HEK293 (cell line): ENCODE measurements around the gene CD300LF.

Source experiments
- GFI1B ChIP-seq: fragments of 450-650 bp; formaldehyde crosslinking; IDR thresholded peaks from 2 replicates; pipeline ENCODE4 v1.5.1; 2016; ENCODE audit warnings: missing biosample characterization, missing genetic modification characterization
- GLI2 ChIP-seq: fragments of 450-650 bp; formaldehyde crosslinking; IDR thresholded peaks from 2 replicates; pipeline ENCODE4; 2017; ENCODE audit warnings: missing biosample characterization, missing genetic modification characterization, low read depth, borderline replicate concordance
- IKZF3 ChIP-seq: fragments of 450-650 bp; IDR thresholded peaks from 2 replicates; pipeline ENCODE4 v1.5.0; 2018; ENCODE audit warnings: missing biosample characterization, mild to moderate bottlenecking, missing genetic modification characterization, moderate library complexity
- KLF10 ChIP-seq: fragments of 450-650 bp; IDR thresholded peaks from 2 replicates; pipeline ENCODE4 v1.5.1; 2018; ENCODE audit warnings: missing biosample characterization, mild to moderate bottlenecking, missing genetic modification characterization
- MYNN ChIP-seq: fragments of 450-650 bp; formaldehyde crosslinking; IDR thresholded peaks from 2 replicates; pipeline ENCODE4 v1.5.1; 2016; ENCODE audit warnings: missing biosample characterization, missing genetic modification characterization, borderline replicate concordance
- SP2 ChIP-seq: fragments of 450-650 bp; formaldehyde crosslinking; IDR thresholded peaks from 2 replicates; pipeline ENCODE4 v1.5.1; 2016; ENCODE audit warnings: missing biosample characterization, missing genetic modification characterization
- SP3 ChIP-seq: fragments of 450-650 bp; formaldehyde crosslinking; IDR thresholded peaks from 2 replicates; pipeline ENCODE4 v1.5.1; 2016; ENCODE audit warnings: missing biosample characterization, missing genetic modification characterization
- YY1 ChIP-seq: fragments of 450-650 bp; formaldehyde crosslinking; IDR thresholded peaks from 2 replicates; pipeline ENCODE4 v1.5.1; 2018; ENCODE audit warnings: missing biosample characterization, missing genetic modification characterization
- ZBTB48 ChIP-seq: fragments of 450-650 bp; formaldehyde crosslinking; IDR thresholded peaks from 2 replicates; pipeline ENCODE4 v1.5.1; 2016; ENCODE audit warnings: missing biosample characterization, missing genetic modification characterization
- ZFP3 ChIP-seq: fragments of 450-650 bp; formaldehyde crosslinking; IDR thresholded peaks from 2 replicates; pipeline ENCODE4 v1.5.1; 2016; ENCODE audit warnings: low read depth, missing biosample characterization, missing genetic modification characterization
- ZNF132 ChIP-seq: fragments of 450-650 bp; formaldehyde crosslinking; IDR thresholded peaks from 2 replicates; pipeline ENCODE4 v1.5.1; 2017; ENCODE audit warnings: missing biosample characterization, missing genetic modification characterization, borderline replicate concordance
- ZNF133 ChIP-seq: fragments of 450-650 bp; formaldehyde crosslinking; IDR thresholded peaks from 2 replicates; pipeline ENCODE4 v1.5.1; 2016; ENCODE audit warnings: missing biosample characterization, missing genetic modification characterization
- ZNF184 ChIP-seq: fragments of 450-650 bp; IDR thresholded peaks from 2 replicates; pipeline ENCODE4 v1.5.1; 2018; ENCODE audit warnings: missing biosample characterization, mild to moderate bottlenecking, missing genetic modification characterization
- ZNF449 ChIP-seq: fragments of 450-650 bp; formaldehyde crosslinking; IDR thresholded peaks from 2 replicates; pipeline ENCODE4 v1.5.1; 2017; ENCODE audit warnings: missing biosample characterization, mild to moderate bottlenecking, missing genetic modification characterization, moderate library complexity
- ZNF514 ChIP-seq: fragments of 450-650 bp; formaldehyde crosslinking; IDR thresholded peaks from 2 replicates; pipeline ENCODE4 v1.5.1; 2016; ENCODE audit warnings: missing biosample characterization, missing genetic modification characterization
- ZNF529 ChIP-seq: fragments of 450-650 bp; formaldehyde crosslinking; IDR thresholded peaks from 2 replicates; pipeline ENCODE4 v1.5.1; 2017; ENCODE audit warnings: missing genetic modification characterization, missing biosample characterization; ENCODE audit not compliant: insufficient replicate concordance
- ZNF530 ChIP-seq: fragments of 450-650 bp; formaldehyde crosslinking; IDR thresholded peaks from 2 replicates; pipeline ENCODE4 v1.5.1; 2016; ENCODE audit warnings: low read depth, missing biosample characterization, missing genetic modification characterization
- ZNF544 ChIP-seq: fragments of 450-650 bp; formaldehyde crosslinking; IDR thresholded peaks from 2 replicates; pipeline ENCODE4 v1.5.0; 2017; ENCODE audit warnings: missing biosample characterization, missing genetic modification characterization
- ZNF624 ChIP-seq: fragments of 450-650 bp; formaldehyde crosslinking; IDR thresholded peaks from 2 replicates; pipeline ENCODE4 v1.5.1; 2017; ENCODE audit warnings: missing biosample characterization, missing genetic modification characterization
- ZNF639 ChIP-seq: fragments of 450-650 bp; formaldehyde crosslinking; IDR thresholded peaks from 2 replicates; pipeline ENCODE4 v1.5.1; 2016; ENCODE audit warnings: missing biosample characterization, missing genetic modification characterization
- ZSCAN5A ChIP-seq: fragments of 450-650 bp; formaldehyde crosslinking; IDR thresholded peaks from 2 replicates; pipeline ENCODE4 v1.5.1; 2016; ENCODE audit warnings: missing biosample characterization, missing genetic modification characterization
- TF ChIP-seq, protein P1 (sequence below): fragments of 450-650 bp; formaldehyde crosslinking; IDR thresholded peaks from 2 replicates; pipeline ENCODE4 v1.5.1; 2016; ENCODE audit warnings: missing biosample characterization, missing genetic modification characterization, borderline replicate concordance
- TF ChIP-seq, protein P2 (sequence below): fragments of 450-650 bp; formaldehyde crosslinking; IDR thresholded peaks from 2 replicates; pipeline ENCODE4 v1.5.1; 2016; ENCODE audit warnings: missing biosample characterization, missing genetic modification characterization
- TF ChIP-seq, protein P3 (sequence below): fragments of 450-650 bp; formaldehyde crosslinking; IDR thresholded peaks from 2 replicates; pipeline ENCODE4 v1.5.1; 2016; ENCODE audit warnings: missing biosample characterization, missing genetic modification characterization, borderline replicate concordance
- TF ChIP-seq, protein P4 (sequence below): fragments of 450-650 bp; formaldehyde crosslinking; IDR thresholded peaks from 2 replicates; pipeline ENCODE4 v1.5.1; 2017; ENCODE audit warnings: missing biosample characterization, missing genetic modification characterization
- TF ChIP-seq, protein P5 (sequence below): fragments of 450-650 bp; formaldehyde crosslinking; IDR thresholded peaks from 2 replicates; pipeline ENCODE4 v1.5.1; 2016; ENCODE audit warnings: missing biosample characterization, missing genetic modification characterization

Gene CD300LF

GRCh38 chr17:74671031-74671771 lies 41.5 kb downstream of the CD300LF start (continued):
- TF ChIP-seq, protein P1, sequence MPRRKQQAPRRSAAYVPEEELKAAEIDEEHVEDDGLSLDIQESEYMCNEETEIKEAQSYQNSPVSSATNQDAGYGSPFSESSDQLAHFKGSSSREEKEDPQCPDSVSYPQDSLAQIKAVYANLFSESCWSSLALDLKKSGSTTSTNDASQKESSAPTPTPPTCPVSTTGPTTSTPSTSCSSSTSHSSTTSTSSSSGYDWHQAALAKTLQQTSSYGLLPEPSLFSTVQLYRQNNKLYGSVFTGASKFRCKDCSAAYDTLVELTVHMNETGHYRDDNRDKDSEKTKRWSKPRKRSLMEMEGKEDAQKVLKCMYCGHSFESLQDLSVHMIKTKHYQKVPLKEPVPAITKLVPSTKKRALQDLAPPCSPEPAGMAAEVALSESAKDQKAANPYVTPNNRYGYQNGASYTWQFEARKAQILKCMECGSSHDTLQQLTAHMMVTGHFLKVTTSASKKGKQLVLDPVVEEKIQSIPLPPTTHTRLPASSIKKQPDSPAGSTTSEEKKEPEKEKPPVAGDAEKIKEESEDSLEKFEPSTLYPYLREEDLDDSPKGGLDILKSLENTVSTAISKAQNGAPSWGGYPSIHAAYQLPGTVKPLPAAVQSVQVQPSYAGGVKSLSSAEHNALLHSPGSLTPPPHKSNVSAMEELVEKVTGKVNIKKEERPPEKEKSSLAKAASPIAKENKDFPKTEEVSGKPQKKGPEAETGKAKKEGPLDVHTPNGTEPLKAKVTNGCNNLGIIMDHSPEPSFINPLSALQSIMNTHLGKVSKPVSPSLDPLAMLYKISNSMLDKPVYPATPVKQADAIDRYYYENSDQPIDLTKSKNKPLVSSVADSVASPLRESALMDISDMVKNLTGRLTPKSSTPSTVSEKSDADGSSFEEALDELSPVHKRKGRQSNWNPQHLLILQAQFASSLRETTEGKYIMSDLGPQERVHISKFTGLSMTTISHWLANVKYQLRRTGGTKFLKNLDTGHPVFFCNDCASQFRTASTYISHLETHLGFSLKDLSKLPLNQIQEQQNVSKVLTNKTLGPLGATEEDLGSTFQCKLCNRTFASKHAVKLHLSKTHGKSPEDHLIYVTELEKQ (tag by site-specific recombination), result peak; percentile 26; the same call in 1 of the 2 replicates
- TF ChIP-seq ZNF449 (no peak), ZNF133 (tag by site-specific recombination) (no peak), MYNN (no peak), ZNF530 (tag by site-specific recombination) (no peak), ZSCAN5A (tag by site-specific recombination) (0 out of 2 replicates have a peak, but pooled peaks have one; percentile 49), YY1 (peak; percentile 58; the same call in 1 of the 2 replicates), SP2 (no peak), ZNF624 (tag by site-specific recombination) (no peak), GFI1B (no peak), GLI2 (no peak), ZNF184 (no peak), ZNF544 (tag by site-specific recombination) (no peak), KLF10 (tag by site-specific recombination) (no peak), SP3 (tag by site-specific recombination) (no peak), ZNF514 (tag by site-specific recombination) (no peak), IKZF3 (tag by site-specific recombination) (no peak), ZFP3 (no peak), ZNF639 (no peak), ZNF529 (tag by site-specific recombination) (no peak), ZNF132 (tag by site-specific recombination) (no peak), ZBTB48 (tag by site-specific recombination) (no peak)
- TF ChIP-seq, protein P2, sequence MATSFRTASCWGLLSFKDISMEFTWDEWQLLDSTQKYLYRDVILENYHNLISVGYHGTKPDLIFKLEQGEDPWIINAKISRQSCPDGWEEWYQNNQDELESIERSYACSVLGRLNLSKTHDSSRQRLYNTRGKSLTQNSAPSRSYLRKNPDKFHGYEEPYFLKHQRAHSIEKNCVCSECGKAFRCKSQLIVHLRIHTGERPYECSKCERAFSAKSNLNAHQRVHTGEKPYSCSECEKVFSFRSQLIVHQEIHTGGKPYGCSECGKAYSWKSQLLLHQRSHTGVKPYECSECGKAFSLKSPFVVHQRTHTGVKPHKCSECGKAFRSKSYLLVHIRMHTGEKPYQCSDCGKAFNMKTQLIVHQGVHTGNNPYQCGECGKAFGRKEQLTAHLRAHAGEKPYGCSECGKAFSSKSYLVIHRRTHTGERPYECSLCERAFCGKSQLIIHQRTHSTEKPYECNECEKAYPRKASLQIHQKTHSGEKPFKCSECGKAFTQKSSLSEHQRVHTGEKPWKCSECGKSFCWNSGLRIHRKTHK (tag by site-specific recombination), result no peak
- TF ChIP-seq, protein P3, sequence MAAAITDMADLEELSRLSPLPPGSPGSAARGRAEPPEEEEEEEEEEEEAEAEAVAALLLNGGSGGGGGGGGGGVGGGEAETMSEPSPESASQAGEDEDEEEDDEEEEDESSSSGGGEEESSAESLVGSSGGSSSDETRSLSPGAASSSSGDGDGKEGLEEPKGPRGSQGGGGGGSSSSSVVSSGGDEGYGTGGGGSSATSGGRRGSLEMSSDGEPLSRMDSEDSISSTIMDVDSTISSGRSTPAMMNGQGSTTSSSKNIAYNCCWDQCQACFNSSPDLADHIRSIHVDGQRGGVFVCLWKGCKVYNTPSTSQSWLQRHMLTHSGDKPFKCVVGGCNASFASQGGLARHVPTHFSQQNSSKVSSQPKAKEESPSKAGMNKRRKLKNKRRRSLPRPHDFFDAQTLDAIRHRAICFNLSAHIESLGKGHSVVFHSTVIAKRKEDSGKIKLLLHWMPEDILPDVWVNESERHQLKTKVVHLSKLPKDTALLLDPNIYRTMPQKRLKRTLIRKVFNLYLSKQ (tag by site-specific recombination), result no peak
- TF ChIP-seq, protein P4, sequence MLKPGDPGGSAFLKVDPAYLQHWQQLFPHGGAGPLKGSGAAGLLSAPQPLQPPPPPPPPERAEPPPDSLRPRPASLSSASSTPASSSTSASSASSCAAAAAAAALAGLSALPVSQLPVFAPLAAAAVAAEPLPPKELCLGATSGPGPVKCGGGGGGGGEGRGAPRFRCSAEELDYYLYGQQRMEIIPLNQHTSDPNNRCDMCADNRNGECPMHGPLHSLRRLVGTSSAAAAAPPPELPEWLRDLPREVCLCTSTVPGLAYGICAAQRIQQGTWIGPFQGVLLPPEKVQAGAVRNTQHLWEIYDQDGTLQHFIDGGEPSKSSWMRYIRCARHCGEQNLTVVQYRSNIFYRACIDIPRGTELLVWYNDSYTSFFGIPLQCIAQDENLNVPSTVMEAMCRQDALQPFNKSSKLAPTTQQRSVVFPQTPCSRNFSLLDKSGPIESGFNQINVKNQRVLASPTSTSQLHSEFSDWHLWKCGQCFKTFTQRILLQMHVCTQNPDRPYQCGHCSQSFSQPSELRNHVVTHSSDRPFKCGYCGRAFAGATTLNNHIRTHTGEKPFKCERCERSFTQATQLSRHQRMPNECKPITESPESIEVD, result no peak
- TF ChIP-seq, protein P5, sequence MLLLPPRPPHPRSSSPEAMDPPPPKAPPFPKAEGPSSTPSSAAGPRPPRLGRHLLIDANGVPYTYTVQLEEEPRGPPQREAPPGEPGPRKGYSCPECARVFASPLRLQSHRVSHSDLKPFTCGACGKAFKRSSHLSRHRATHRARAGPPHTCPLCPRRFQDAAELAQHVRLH (tag by site-specific recombination), result no peak
